ENCODE results near the gene CLDND2. TPM values are rescaled to one million over a fixed set of nuclear protein-coding genes. Genes with fewer than 3 reads are reported as not detected.
"Not testable (repeated sequence)": the region's sequence is repeated elsewhere in the genome, so short reads cannot be mapped to it uniquely, and the experiment has no call there.

The CLDND2 gene
- total RNA-seq, 2 donors from 2014 or later: not detected

DNA sequence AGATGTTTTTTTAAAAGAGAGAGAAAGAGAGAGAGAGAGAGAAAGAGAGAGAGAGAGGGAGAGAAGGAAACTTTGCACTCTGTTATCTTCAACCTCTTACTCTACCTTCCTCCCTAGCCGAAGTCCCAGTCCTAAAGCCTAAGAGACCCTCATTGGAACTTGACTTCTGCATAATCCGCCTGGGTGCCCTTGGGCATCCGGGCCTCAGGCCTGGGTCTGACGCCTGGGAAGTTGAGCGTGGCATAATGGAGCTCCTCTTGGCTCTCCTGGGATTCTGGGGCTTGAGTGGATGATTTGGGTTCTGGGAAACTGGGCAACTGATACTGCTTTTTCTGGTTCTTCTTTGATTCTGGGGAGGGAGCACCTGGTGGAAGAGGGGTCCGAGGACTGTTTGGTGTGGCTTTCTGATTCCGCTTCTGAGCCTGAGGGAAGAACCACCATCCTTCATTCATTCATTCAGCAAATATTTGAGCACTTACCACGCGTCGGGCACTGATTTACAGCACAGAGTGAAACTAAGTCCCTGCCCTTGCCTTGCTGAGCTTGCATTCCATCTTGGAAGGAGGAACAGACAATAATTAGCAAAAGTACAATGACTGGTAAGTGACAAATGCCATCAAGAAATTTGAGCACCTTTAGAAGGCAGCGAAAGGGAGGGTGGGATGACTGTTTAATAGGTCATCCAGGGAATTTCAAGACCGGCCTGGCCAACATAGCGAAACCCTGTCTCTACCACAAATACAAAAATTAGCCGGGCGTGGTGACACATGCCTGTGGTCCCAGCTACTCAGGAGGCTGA, 42.3 kb upstream of the CLDND2 start:
- TF ChIP-seq, protein P1, sequence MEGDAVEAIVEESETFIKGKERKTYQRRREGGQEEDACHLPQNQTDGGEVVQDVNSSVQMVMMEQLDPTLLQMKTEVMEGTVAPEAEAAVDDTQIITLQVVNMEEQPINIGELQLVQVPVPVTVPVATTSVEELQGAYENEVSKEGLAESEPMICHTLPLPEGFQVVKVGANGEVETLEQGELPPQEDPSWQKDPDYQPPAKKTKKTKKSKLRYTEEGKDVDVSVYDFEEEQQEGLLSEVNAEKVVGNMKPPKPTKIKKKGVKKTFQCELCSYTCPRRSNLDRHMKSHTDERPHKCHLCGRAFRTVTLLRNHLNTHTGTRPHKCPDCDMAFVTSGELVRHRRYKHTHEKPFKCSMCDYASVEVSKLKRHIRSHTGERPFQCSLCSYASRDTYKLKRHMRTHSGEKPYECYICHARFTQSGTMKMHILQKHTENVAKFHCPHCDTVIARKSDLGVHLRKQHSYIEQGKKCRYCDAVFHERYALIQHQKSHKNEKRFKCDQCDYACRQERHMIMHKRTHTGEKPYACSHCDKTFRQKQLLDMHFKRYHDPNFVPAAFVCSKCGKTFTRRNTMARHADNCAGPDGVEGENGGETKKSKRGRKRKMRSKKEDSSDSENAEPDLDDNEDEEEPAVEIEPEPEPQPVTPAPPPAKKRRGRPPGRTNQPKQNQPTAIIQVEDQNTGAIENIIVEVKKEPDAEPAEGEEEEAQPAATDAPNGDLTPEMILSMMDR (IDR thresholded peaks at IDR 0.05): no peak
- H3K4me3 ChIP-seq: no peak overlapping the region

DNA sequence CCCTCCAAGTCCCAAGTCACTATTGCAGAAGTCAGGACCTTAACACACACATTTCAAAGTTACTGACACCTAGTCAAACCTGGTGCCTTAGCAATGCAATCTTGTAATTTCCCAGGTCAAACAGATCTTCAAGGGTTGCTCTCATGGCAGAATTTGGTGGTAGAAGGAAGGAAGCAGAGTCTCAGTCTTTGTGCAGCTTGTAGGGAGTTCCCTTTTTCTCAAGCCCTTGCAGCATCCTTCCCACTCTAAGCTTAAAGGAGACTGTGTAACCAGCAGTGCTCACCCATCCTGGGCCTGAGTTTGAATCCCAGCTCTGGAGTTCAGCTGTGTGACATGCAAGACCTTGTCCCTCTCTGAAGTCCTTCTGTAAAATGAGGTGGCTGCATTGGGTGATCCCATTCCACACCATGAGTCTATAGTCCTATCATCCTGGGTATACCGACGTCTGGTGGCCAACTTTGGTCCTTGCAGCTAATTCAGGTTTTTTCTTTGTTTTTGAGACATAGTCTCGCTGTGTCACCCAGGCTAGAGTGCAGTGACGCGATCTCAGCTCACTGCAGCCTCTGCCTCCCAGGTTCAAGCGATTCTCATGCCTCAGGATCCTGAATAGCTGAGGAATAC, 38.8 kb upstream of the CLDND2 start:
- no peak overlapping the region for H3K4me3 ChIP-seq
- no peaks in the 10 kb centered on the region for H3K4me1 ChIP-seq
- no peaks in the 10 kb centered on the region for H3K9me3 ChIP-seq
- no peak overlapping the region for H3K27ac ChIP-seq
- TF ChIP-seq, protein P1 (IDR thresholded peaks at IDR 0.05): peak in 1 of 2 donors; percentile 42
- H3K27me3 ChIP-seq: no peaks in the 10 kb centered on the region
- no peak for DNase-seq (ENCODE audit: low spot score)
- no peaks in the 10 kb centered on the region for H3K36me3 ChIP-seq

More for the DNA sequence above, 42.3 kb upstream of the CLDND2 start:
- Histone ChIP-seq H3K27me3 (no peaks in the 10 kb centered on the region), H3K9me3 (no peaks in the 10 kb centered on the region), H3K36me3 (no peaks in the 10 kb centered on the region), H3K4me1 (no peaks in the 10 kb centered on the region), H3K27ac (no peak overlapping the region)
- DNase-seq (ENCODE audit: low spot score): no peak

DNA sequence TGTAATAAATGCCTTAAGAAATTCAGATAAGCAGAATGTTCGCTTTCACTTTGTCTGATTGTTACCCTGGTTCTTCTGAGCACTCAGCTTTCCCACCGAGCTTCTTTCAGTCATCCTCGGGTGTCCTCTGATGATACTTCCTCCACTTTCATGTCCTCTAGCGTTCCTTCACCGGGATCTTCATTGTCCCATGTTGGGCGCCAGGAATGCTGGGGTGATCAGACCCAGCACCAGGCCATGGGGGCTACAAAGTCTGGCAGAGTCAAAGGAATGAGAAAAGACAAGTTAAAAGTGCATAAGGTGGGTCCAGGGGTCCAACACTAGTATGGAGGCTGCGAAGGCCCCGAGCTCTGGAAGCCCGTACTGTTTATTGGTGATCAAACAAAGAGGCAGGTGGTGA, 33.3 kb upstream of the CLDND2 start:
- Histone ChIP-seq H3K27me3 (no peaks in the 10 kb centered on the region), H3K9me3 (peaks cover 6 to 10% of the 10 kb centered on the region in 2 donors), H3K4me1 (no peaks in the 10 kb centered on the region), H3K27ac (no peak overlapping the region), H3K4me3 (no peak overlapping the region), H3K36me3 (no peaks in the 10 kb centered on the region)
- TF ChIP-seq, protein P1 (IDR thresholded peaks at IDR 0.05): no peak
- no peak for DNase-seq (ENCODE audit: low spot score)

DNA sequence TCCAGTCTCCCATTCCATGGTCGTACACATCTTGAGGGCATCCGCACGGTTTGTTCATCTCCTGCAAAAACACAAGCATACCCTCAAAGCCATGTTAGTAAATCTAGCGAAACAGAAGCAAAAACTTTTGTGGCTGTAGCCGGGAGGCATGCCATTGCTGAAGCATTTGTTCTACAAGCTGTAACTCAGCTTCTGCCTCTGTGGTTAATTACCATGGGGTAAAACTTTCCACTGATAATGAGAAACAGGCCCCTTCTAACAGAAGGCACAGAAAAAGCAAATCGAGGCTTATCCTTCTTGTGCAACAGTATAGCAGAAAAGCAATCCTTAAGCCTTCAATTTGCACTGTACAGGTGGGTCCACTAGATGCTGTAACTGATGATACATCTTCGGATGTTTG, 31.1 kb upstream of the CLDND2 start:
- not testable (repeated sequence) for H3K4me3 ChIP-seq; H3K9me3 ChIP-seq; H3K27me3 ChIP-seq; DNase-seq (ENCODE audit: low spot score); H3K36me3 ChIP-seq; H3K4me1 ChIP-seq; H3K27ac ChIP-seq

DNA sequence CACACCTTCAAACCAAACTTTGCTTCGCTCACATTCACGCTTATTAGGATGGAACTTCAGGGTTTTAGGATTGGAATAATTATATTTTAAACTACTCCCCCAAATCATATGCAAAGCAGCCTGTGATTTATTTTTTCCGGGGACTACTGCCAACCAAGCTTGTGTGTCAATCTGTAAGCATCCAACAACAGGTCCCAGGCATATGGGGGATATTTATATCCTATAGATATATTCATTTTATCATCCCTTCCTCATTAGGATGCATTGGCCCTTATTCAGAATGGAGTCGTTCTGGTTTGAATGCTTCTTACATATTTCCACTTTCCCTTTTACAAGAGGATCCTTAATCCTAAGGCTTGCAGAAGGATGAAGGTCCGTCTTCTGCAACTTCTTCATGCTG, 30.4 kb upstream of the CLDND2 start:
- H3K27me3 ChIP-seq: no peaks in the 10 kb centered on the region
- H3K36me3 ChIP-seq: no peaks in the 10 kb centered on the region
- H3K4me3 ChIP-seq: no peak overlapping the region
- TF ChIP-seq, protein P1 (IDR thresholded peaks at IDR 0.05): no peak
- H3K27ac ChIP-seq: no peak overlapping the region
- no peak for DNase-seq (ENCODE audit: low spot score)
- peaks cover 0 to 6% of the 10 kb centered on the region in 2 donors for H3K4me1 ChIP-seq
- H3K9me3 ChIP-seq: peaks cover 6 to 10% of the 10 kb centered on the region in 2 donors

DNA sequence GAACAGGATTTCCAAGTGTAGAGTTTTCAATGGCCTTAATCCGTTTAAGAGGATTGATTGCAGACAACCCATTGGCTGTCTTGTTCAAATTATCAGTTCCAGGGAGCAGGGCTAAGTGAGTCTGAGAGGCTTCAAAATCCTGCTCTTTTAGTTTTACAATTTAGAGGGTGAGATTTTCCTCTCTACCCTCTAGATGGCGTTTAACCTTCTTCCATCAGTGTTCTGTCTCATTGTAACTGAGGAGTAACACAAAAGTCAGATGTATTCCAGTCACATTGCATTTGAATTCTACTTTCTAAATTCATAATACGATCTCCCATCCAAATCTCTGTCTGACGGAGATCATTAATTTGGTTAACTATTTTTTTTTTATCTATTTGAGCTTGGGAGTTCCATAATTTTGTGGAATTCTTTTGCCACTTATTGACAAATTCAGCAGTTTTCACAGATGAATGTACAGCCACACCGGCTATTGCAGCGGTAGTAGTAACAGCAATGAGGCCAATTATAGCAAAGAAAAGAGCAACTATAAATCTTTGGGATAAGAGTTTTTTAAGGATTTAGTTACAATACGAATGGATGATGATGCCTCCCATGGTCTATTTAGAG, 29.4 kb upstream of the CLDND2 start:
- Histone ChIP-seq H3K9me3 (peaks cover 6 to 10% of the 10 kb centered on the region in 2 donors), H3K27me3 (no peaks in the 10 kb centered on the region), H3K4me1 (peaks cover 0 to 11% of the 10 kb centered on the region in 2 donors), H3K27ac (no peak overlapping the region), H3K36me3 (no peaks in the 10 kb centered on the region), H3K4me3 (no peak overlapping the region)
- TF ChIP-seq, protein P1 (IDR thresholded peaks at IDR 0.05): peak; percentile 29 to 61
- no peak for DNase-seq (ENCODE audit: low spot score)

DNA sequence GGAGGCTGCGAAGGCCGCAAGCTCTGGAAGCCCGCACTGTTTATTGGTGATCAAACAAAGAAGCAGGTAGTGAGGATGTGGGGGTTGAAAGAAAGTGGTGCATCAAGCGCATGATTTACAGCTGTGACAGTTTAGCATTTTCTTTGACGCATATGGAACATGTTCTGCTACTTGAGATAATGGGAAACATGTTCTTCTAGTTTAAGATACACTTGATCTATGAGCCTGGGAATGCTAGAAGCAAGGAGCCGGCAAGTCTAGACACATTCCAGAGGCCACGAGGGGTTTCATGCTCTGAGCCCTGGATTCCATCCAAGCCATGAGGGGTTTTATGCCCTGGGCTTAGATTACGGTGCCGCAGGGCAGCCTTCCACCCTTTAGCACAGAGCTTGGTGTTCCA, 28.6 kb upstream of the CLDND2 start:
- not testable (repeated sequence) for H3K27me3 ChIP-seq; DNase-seq (ENCODE audit: low spot score); H3K9me3 ChIP-seq; H3K4me3 ChIP-seq; H3K27ac ChIP-seq; H3K36me3 ChIP-seq
- peaks cover 0 to 11% of the 10 kb centered on the region in 2 donors for H3K4me1 ChIP-seq
